ENCODE results near the gene SCAMP4.

SCAMP4 gene, protein sequence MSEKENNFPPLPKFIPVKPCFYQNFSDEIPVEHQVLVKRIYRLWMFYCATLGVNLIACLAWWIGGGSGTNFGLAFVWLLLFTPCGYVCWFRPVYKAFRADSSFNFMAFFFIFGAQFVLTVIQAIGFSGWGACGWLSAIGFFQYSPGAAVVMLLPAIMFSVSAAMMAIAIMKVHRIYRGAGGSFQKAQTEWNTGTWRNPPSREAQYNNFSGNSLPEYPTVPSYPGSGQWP

GRCh38 chr19:1905110-1905862 lies at the start of gene SCAMP4, which contains the start of gene ADAT3:
Gene SCAMP4, plus strand, starts transcription at chr19:1905399. Its CDS starts 9,621 bp downstream, at chr19:1915020.
Gene ADAT3, plus strand, starts transcription at chr19:1905399. Its CDS starts 6,649 bp downstream, at chr19:1912048.
- peak; percentile 72 to 99 (median 97) for DNase-seq

GRCh38 chr19:1855828-1856255 lies 49.4 kb upstream of the SCAMP4 start:
- DNase-seq: no peak

DNA sequence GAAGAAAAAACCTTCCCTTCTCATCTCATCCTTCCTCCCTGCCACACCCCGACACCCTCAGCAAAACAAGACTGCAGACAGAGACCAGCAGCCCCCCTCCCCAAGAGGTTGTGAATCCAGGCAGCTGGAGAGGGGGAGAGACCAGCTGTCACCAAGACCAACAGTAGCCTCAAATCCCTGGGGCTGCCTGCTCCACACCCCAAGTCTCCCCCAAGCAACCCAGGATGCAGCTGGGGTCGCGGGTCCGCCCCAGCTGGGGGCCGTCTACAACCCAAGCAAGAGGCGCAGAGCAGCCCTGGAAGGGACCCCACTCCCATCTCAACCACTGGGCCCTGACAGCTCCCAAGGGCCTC lies 48.9 kb upstream of the SCAMP4 start:
- DNase-seq: no peak

DNA sequence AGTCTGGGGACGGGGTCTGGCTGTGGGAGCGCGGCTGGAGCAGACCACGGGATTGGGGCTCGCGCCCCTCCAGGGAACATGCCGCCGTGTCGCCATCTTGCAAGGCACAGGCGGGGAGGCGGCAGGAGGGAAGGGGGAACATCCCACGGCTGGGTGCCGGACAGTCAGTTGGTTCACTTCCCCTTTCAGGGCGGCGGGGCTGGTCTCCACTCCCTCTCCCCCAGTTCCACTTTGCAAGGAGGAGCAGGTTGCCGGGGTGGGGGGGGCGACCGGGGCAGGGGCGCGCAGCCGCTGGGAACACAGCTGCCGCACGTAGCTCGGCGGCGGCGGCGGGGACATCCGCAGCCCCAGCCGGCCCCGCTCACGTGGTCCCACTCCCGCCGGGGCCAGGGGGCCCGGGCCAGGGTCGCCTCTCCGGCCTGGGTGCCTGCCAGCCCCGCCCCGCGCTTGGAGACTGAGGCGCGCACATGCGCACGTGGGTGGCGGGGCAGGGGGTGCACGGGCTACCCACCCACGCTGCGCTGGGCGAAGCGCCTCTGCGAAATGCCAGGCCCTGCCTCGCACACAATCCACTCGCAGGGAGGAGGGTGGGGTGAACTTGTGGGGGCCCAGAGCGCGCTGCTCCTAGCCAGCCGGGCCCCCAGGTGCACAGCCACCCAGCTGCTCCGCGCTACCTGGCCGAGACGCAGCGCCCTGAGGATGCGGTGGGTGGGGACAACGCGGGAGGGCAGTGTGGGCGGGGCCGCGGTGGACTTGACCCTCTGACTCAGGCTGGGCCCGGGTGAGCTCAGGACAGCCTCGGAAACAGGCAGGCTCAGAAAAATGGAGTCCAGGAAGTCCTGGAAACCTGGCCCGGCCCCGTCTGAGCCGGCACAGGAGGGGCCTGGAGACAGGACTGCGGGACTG lies 48.2 kb upstream of the SCAMP4 start:
- peak in 28 of 51 donors; percentile 13 to 69 (median 42) for DNase-seq

- DNase-seq: peak in 1 of 51 donors; percentile 14
Observed at GRCh38 chr19:1857648-1858326, 47.4 kb upstream of the SCAMP4 start.

GRCh38 chr19:1858412-1859081 lies 46.7 kb upstream of the SCAMP4 start:
- DNase-seq: no peak

GRCh38 chr19:1859331-1859781 lies 45.8 kb upstream of the SCAMP4 start:
- no peak for DNase-seq

GRCh38 chr19:1860042-1860775 lies 45.0 kb upstream of the SCAMP4 start:
- DNase-seq: peak in 32 of 51 donors; percentile 8 to 78 (median 48)

- no peak for DNase-seq
Observed at GRCh38 chr19:1860821-1861598, 44.2 kb upstream of the SCAMP4 start.

- DNase-seq: no peak
Observed at GRCh38 chr19:1861599-1862031, 43.6 kb upstream of the SCAMP4 start.

GRCh38 chr19:1862068-1862423 lies 43.2 kb upstream of the SCAMP4 start:
- no peak for DNase-seq

- peak in 4 of 51 donors; percentile 11 to 33 (median 23) for DNase-seq
Observed at GRCh38 chr19:1862424-1863327, 42.5 kb upstream of the SCAMP4 start.

DNA sequence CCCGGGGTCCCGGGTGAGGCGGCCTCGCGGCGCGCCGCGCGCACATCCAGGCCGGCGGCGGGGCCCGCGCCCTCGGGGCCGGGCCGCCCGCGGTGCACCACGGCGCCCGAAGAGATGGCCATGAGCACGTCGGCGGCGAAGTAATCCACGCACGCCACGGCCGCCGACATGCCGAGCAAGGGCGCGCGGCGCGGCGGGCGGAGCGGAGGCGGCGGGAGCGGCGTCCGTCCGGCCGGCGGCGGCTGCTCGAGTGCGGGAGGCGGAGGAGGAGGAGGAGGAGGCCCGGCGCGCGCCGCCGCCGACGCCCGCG lies 41.9 kb upstream of the SCAMP4 start, which contains the start of gene KLF16:
Gene KLF16, minus strand, starts transcription at position 252 of the 310 bp plus-strand sequence. Its CDS starts 82 bp downstream, at position 170.
- DNase-seq: no peak

GRCh38 chr19:1863638-1864479 lies 41.3 kb upstream of the SCAMP4 start:
- DNase-seq: peak; percentile 55 to 97 (median 87)

DNA sequence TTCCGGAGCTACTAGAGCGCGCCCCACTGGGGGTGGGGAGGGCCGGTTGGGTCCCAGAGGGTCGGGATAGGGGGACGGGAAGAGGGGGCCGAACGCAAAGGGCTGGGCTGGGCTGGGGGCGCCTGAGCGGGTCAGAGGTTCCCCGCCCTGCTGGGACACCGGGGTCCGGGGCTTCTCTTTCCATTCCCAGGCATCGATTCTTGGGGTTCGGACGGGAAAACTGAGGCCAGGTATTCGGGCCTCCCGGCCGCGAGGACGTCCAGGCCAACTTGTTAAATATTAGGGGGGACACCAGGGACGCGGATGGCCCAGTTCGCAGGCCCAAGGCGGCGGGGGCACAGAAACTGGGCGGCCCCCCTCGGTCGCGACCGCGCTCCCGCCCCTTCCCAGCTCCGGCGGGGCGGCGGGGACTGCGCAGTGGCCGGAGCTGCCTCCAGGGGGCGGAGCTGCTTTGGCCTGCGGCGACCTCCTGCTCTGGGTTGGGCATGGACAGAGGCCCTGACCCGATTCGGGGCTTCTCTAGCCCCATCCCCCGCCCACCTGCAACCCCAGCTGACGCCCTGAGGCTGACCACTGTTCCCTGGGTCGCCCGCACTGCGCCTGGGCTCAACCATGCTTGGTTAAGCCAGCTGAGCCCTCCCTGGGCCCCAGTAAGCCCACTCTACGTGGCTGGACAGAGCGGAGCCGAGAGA lies 40.6 kb upstream of the SCAMP4 start:
- peak in 36 of 51 donors; percentile 15 to 75 (median 48) for DNase-seq

Measured in hypothalamus (tissue), 51 donors.